Smooth muscle cell of the brain vasculature (primary cell): ENCODE results near the gene TMEM150B.

Experiments used
- DNase-seq: peaks from one replicate; pipeline ENCODE4 v3.0.0-alpha.2; 2012; ENCODE audit warnings: low read depth, low spot score

TMEM150B gene

GRCh38 chr19:55305983-55306562 lies 19.1 kb downstream of the TMEM150B start:
- DNase-seq, result no peak

GRCh38 chr19:55305491-55305890 lies 19.6 kb downstream of the TMEM150B start:
- no peak for DNase-seq

DNA sequence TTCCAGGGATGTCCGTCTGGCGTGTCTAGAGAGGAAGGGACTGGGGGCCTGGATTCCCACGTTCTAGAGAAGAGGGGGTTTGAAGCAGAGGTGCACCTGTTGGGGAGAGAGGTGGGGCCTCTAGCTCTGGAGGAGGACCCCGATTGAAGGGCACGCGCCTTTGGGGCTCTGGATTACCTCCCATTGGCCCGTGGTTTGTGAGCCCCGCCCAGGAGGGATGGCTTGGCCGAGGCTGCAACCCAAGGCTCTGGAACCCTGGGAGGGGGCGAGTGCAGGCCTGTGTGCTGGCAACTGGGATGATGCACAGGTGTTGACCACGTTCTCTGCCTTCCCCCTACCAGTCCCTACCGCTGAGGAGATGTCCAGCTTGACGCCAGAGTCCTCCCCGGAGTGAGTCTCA lies 20.2 kb downstream of the TMEM150B start:
- DNase-seq, result no peak

GRCh38 chr19:55304279-55304978 lies 20.7 kb downstream of the TMEM150B start:
- no peak for DNase-seq

DNA sequence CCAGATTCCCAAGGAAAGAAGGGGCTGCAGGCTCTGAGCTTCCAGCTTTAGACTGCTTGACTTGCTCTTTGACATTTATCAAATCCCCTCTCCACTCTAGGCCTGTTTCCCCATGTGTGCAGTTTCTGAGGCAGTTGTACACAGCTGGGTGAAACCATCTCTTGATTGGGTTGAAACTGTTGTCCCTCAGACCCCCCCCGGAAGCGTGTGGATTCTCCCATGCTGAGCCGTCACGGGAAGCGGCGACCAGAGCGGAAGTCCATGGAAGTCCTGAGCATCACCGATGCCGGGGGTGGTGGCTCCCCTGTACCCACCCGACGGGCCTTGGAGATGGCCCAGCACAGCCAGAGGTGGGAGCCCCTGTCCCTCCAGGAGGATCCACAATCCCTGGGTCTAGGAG lies 21.7 kb downstream of the TMEM150B start:
- DNase-seq, result no peak

DNA sequence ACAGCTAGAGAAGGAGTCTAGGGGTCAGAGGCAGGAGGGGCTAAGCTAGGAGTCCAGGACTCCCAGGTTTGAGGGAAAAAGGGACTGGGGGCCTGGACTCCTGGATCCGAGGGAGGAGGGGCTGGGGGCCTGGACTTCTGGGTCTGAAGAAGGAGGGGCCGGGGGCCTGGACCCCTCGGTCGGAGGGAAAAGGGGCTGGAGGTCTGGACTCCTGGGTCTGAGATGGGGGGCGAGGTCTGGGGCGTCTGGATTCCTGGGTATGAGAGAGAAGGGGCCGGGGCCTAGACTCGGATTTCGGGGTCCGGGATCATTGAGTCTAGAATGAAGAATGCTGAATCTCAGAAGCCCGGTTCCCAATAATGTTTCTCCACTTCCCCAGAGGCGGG lies 22.8 kb downstream of the TMEM150B start:
- no peak for DNase-seq

- peak; percentile 51 for DNase-seq
Observed at GRCh38 chr19:55301459-55302317, 23.5 kb downstream of the TMEM150B start.

DNA sequence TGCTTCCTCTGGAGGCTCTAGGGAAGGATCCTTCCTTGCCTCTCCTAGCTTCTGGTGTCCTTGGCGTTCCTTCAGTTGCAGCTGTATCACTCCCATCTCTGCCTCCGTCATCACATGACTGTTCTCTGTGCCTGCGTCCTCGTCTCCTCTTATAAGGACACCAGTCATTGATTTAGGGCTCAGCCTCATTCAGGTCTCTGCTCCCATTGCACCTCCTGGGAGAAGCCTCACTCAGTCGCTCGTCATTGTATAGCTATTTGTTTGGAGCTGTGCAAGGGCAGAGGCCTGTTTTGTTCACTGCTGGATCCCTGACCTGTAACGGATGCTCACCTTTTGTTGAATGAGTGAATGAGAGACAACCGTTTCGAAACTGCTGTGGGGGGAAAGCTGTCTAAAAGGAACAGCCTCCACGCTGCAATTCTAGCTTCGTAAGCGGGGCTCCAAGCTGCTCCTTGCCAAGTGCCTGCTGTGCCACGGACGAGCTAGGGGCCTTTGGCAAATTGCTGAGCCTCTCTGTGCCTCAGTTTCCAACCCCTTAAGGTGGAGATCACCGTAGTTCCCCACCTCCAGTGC lies 24.2 kb downstream of the TMEM150B start:
- DNase-seq, result no peak

GRCh38 chr19:55299991-55300390 lies 25.1 kb downstream of the TMEM150B start:
- no peak for DNase-seq

DNA sequence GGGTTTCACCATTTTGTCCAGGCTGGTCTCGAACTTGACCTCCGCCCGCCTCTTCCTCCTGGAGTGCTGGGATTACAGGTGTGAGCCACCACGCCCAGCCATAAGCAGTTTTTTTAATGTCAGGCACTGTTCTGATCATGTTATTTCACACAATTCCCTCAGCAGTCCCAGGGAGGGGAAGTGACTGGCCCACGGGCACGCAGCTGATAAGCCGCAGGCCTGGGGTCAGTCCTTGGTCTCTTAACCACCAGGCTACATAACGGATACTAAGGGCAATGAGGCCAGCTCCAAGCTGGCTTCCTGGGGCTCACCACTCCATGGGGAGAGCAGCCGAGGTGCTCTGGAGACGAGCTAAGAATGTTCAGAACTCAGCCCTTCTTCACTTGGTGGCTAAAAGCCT lies 27.9 kb downstream of the TMEM150B start:
- DNase-seq, result no peak

GRCh38 chr19:55289117-55289796 lies 35.9 kb downstream of the TMEM150B start:
- no peak for DNase-seq

DNA sequence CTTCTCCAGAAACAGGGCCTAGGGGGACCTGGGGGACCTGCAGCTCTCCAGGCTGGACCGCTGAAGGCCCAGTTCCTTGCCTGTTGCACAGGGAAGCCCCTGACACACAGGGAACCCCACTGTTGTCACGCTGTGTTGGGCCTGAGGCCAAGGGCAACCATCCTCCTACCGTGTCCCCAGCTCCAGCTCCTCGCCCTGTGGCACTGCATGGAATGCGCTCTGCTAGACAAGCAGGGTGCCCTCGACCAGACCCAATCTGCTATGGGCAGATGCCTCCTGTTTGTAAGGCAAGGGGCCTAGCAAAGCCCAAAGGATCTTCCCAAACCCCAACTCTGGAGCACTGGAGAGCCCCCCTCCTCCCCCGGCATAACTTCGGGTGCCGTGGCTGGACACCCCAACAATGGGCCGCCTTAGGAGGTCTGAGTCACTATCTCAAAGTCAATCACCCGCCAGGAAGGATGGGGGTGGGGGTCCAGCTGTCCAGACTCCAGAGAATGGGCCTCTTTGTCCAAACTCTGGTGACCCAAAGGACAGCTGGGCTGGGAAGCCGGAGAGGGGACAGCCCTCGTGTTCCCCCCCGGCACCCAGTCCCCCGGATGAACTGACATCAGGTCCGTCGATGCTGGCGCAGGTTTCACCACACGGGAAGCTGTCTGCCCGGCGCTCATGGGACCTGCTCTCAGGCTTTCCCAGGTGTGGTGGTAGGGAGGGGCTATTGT lies 37.6 kb downstream of the TMEM150B start:
- DNase-seq, result no peak

DNA sequence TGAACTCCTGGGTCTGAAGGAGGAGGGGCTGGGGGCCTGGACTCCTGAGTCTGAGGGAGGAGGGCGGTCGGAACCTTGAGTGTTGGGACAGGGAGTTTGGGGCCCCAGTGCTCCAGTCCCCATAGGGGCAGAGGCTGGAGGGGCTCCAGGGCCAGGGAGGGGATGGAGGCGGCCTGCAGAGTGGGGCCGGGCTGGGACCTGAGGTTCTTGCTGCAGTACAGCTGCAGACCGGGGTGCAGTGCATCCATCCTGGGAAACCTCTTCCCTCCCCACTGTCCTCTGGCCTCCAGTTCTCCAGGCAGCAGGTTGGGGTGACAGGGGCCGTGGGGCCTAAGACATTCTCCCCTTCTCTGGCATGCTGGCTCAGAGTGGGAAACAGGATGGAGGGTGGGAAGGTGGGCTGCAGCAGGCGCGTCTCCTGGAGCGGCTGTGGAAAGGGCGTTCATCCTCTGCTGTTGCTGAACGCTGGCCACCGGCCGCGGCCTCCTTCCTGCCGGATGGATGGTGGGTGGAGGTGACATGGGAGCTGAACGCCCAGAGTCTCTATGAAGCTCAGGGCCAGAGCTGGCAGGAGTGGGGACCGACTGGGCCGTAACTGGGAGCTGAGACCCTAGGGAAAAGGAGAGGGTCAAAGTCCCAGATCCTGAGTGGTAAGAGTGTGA lies 39.8 kb downstream of the TMEM150B start:
- DNase-seq, result no peak

- no peak for DNase-seq
Observed at GRCh38 chr19:55284405-55285058, 40.6 kb downstream of the TMEM150B start.

- no peak for DNase-seq
Observed at GRCh38 chr19:55283548-55284377, 41.4 kb downstream of the TMEM150B start, which contains the start of gene BRSK1. TSS of gene BRSK1 (plus strand) at chr19:55283997. CDS start at chr19:55284443, 446 bp downstream.

- DNase-seq, result peak; percentile 87
Observed at GRCh38 chr19:55279770-55280643, 45.1 kb downstream of the TMEM150B start, which contains the start of gene HSPBP1. TSS of gene HSPBP1 (minus strand) at chr19:55280110. CDS start at chr19:55279608, 502 bp downstream.

DNA sequence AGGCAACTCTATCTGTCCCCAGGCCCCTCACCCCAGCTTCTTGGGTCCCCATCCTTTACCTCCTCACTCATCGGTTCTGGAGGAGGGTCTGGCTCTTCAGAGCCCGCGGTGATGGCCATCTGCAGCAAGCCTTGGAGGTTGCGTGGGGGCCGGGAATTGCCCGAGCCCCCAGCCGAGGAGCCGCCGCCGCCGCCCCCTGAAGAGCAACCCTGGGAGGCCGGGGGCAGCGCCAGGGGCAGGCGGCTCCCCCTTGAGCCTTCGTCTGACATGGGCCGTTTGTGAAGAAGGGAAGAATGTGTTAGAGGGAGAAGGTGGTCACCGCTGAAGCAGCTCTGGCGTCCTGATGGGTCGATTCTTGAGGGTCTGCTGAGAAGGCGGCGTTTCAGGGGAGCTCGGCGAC lies 45.8 kb downstream of the TMEM150B start:
- no peak for DNase-seq
